Keratinocyte (primary cell): ENCODE data around the gene DFFA. TPM values are rescaled to one million over a fixed set of nuclear protein-coding genes. Genes with fewer than 3 reads are reported as not detected.

ENCODE experiments used
- DNase-seq: peaks from one replicate; pipeline ENCODE4 v3.0.0-alpha.2; 2011; ENCODE audit warnings: low read depth, missing footprints, low spot score
- FAIRE-seq: peaks from 2 replicates; lab custom pipeline; 2011; peaks lifted over from hg19 to GRCh38; lab: Jason Lieb, UNC
- H2AFZ ChIP-seq: 2 replicates; pipeline ENCODE4 v1.6.0; 2012; ENCODE audit warnings: low read length, control low read depth, inconsistent platforms; ENCODE audit not compliant: control insufficient read depth
- H3K27ac ChIP-seq: 2 replicates; pipeline ENCODE4 v1.5.1; 2011; ENCODE audit warnings: low read length; ENCODE audit not compliant: control insufficient read depth, insufficient read depth
- H3K27me3 ChIP-seq: 3 replicates; pipeline ENCODE4 v1.6.0; 2011; ENCODE audit warnings: low read length; ENCODE audit not compliant: control insufficient read depth, insufficient read depth; ENCODE audit errors: extremely low read depth
- H3K36me3 ChIP-seq, 2 experiments: 2 replicates in 1 of 2; 3 replicates in 1 of 2; pipeline ENCODE4 v1.5.1; 2011; ENCODE audit warnings: low read length in 2 of 2, mild to moderate bottlenecking in 1 of 2; ENCODE audit not compliant: control insufficient read depth in 2 of 2, insufficient read depth in 2 of 2; ENCODE audit errors: extremely low read depth in 1 of 2
- H3K4me1 ChIP-seq: 3 replicates; pipeline ENCODE4 v1.5.1; 2011; ENCODE audit warnings: low read length; ENCODE audit not compliant: control insufficient read depth, insufficient read depth; ENCODE audit errors: extremely low read depth
- H3K4me2 ChIP-seq: 3 replicates; pipeline ENCODE4 v1.6.0; 2011; ENCODE audit warnings: low read depth, low read length; ENCODE audit not compliant: control insufficient read depth, insufficient read depth; ENCODE audit errors: extremely low read depth
- H3K4me3 ChIP-seq, 3 experiments: fragments of 200-600 bp in 1 of 3; sonication (generic) in 1 of 3; 2 replicates in 2 of 3; 3 replicates in 1 of 3; pipeline ENCODE4 v1.5.1; 2011 to 2016; ENCODE audit warnings: low read length in 3 of 3, mild to moderate bottlenecking in 3 of 3, control low read depth in 2 of 3, inconsistent platforms in 1 of 3, low read depth in 1 of 3, mixed read lengths in 1 of 3, mixed run types in 1 of 3, moderate library complexity in 1 of 3; ENCODE audit not compliant: control insufficient read depth in 2 of 3, insufficient read depth in 2 of 3; ENCODE audit errors: extremely low read depth in 1 of 3
- H3K79me2 ChIP-seq: 2 replicates; pipeline ENCODE4 v1.6.0; 2012; ENCODE audit warnings: low read length; ENCODE audit not compliant: control insufficient read depth, insufficient read depth
- H3K9ac ChIP-seq: 3 replicates; pipeline ENCODE4 v1.6.0; 2011; ENCODE audit warnings: low read length; ENCODE audit not compliant: control insufficient read depth, insufficient read depth; ENCODE audit errors: extremely low read depth
- H3K9me1 ChIP-seq: 3 replicates; pipeline ENCODE4 v1.6.0; 2011; ENCODE audit warnings: low read length; ENCODE audit not compliant: control insufficient read depth, insufficient read depth; ENCODE audit errors: extremely low read depth
- H3K9me3 ChIP-seq: 2 replicates; pipeline ENCODE4 v1.5.1; 2012; ENCODE audit warnings: low read depth, low read length; ENCODE audit not compliant: control insufficient read depth
- H4K20me1 ChIP-seq: 3 replicates; pipeline ENCODE4 v1.6.0; 2011; ENCODE audit warnings: low read length; ENCODE audit not compliant: control insufficient read depth, insufficient read depth; ENCODE audit errors: extremely low read depth
- CTCF ChIP-seq, 3 experiments: IDR thresholded peaks in 1 of 3; conservative IDR thresholded peaks in 1 of 3; optimal IDR thresholded peaks in 1 of 3; 2 replicates in 2 of 3; 3 replicates in 1 of 3; pipeline versions ENCODE3 to v1.5.1; 2011; ENCODE audit warnings: low read length in 3 of 3, mild to moderate bottlenecking in 3 of 3, moderate library complexity in 2 of 3, control low read depth in 1 of 3, inconsistent platforms in 1 of 3; ENCODE audit not compliant: insufficient read depth in 2 of 3; ENCODE audit errors: extremely low read depth in 1 of 3
- EZH2 ChIP-seq: IDR thresholded peaks from one replicate; pipeline ENCODE4 v1.6.1; 2012; ENCODE audit warnings: inconsistent platforms, mild to moderate bottlenecking, low read length, moderate library complexity
- dilution Hi-C: fragments of 300-500 bp; cut with MboI; formaldehyde crosslinking; loops from one replicate; pipeline ENCODE4 v1.7.0; 2020; ENCODE audit warnings: low sequenced_read_pairs; ENCODE audit not compliant: extremely low pct_ligation_motif_present
- polyA plus RNA-seq, 5 experiments: library from polyadenylated mRNA; depleted of rRNA in 3 of 5; stranded (reverse) in 3 of 5; stranded (forward) in 1 of 5; unstranded in 1 of 5; fragments of >200 nt; gene quantifications; 1 replicate in 1 of 5; 2 replicates in 3 of 5; 3 replicates in 1 of 5; pipeline versions ENCODE4 v1.2.1 to v1.2.3, GENCODE V29; 2011 to 2012; ENCODE audit warnings: missing spikeins in 2 of 5, low read depth in 1 of 5, low replicate concordance in 1 of 5

DFFA gene
- polyA plus RNA-seq, 1 donor (not counting 4 experiments of a cell fraction or from before 2014, with no cell fraction given): 53.1 TPM

DNA sequence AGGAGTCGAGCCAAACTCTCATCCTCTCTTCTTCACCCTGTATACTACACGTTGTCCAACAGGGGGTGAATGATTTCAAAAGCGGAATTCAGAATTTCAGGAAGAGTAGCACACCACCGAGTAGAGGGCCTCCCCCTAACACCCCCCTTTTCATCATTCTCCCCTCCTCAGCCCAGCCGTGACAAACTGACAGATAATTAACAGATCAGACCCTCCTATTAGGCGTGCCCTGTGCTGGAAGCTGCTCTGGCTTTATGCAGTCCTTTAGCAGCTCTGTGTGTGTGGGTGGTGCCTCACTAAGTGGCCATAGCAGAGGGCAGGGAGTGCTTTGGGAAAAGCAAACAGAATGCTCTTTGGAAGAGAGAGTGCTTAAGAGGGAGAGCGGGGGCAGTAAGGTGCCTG lies 46.7 kb upstream of the DFFA start:
- Histone ChIP-seq H3K36me3 (peaks cover 0 to 4% of the 10 kb centered on the region in 2 experiments), H4K20me1 (no peaks in the 10 kb centered on the region), H3K9me1 (no peaks in the 10 kb centered on the region), H3K4me1 (peaks cover 38% of the 10 kb centered on the region), H3K9me3 (no peaks in the 10 kb centered on the region), H3K79me2 (peaks cover 44% of the 10 kb centered on the region), H3K4me3 (no peak overlapping the region), H2AFZ (no peak overlapping the region), H3K4me2 (no peak overlapping the region), H3K27me3 (no peaks in the 10 kb centered on the region), H3K27ac (no peak overlapping the region), H3K9ac (no peak overlapping the region)
- dilution Hi-C loops: no loop called here
- TF ChIP-seq CTCF (optimal IDR thresholded peaks at IDR 0.05 in 1 of 3, IDR thresholded peaks at IDR 0.05 in 1 of 3, conservative IDR thresholded peaks at IDR 0.05 in 1 of 3; ENCODE audit: extremely low read depth in 1 of 3, insufficient read depth in 2 of 3, low read length in 3 of 3) (no peak), EZH2 (no peak)
- DNase-seq (no peak), FAIRE-seq (no peak)

- H3K9me1 ChIP-seq: no peaks in the 10 kb centered on the region
- no peak overlapping the region for H2AFZ ChIP-seq
- H3K9ac ChIP-seq: no peak overlapping the region
- TF ChIP-seq EZH2: no peak
- TF ChIP-seq CTCF (optimal IDR thresholded peaks at IDR 0.05 in 1 of 3, IDR thresholded peaks at IDR 0.05 in 1 of 3, conservative IDR thresholded peaks at IDR 0.05 in 1 of 3; ENCODE audit: extremely low read depth in 1 of 3, insufficient read depth in 2 of 3, low read length in 3 of 3): no peak
- dilution Hi-C loops: no loop called here
- H3K4me3 ChIP-seq: no peak overlapping the region
- H3K27me3 ChIP-seq: no peaks in the 10 kb centered on the region
- no peaks in the 10 kb centered on the region for H4K20me1 ChIP-seq
- peak overlapping the region; percentile 70 for H3K4me2 ChIP-seq
- FAIRE-seq (no peak), DNase-seq (no peak)
- H3K27ac ChIP-seq: no peak overlapping the region
- H3K4me1 ChIP-seq: peaks cover 38% of the 10 kb centered on the region
- peaks cover 0 to 4% of the 10 kb centered on the region in 2 experiments for H3K36me3 ChIP-seq
- no peaks in the 10 kb centered on the region for H3K9me3 ChIP-seq
- H3K79me2 ChIP-seq: peaks cover 56% of the 10 kb centered on the region
Observed at GRCh38 chr1:10517677-10517982, 45.3 kb upstream of the DFFA start.
